SU-DHL-6 (cell line): ENCODE data around the gene C1QC.

Source experiments
- EZH2phosphoT487 ChIP-seq: fragments of 200-600 bp; sonication (generic), shearing (Covaris generic); conservative IDR thresholded peaks from 2 replicates; pipeline ENCODE4 v1.6.1; 2018; ENCODE audit warnings: mild to moderate bottlenecking, antibody characterized with exemption, low read length, moderate library complexity, mixed read lengths
- TF ChIP-seq, protein P1 (sequence below): fragments of 200-600 bp; sonication (generic); IDR thresholded peaks from one replicate; pipeline ENCODE4 v1.5.1; 2017; ENCODE audit warnings: antibody characterized with exemption, mild to moderate bottlenecking, low read length, moderate library complexity; ENCODE audit not compliant: insufficient read depth, poor library complexity, severe bottlenecking

DNA sequence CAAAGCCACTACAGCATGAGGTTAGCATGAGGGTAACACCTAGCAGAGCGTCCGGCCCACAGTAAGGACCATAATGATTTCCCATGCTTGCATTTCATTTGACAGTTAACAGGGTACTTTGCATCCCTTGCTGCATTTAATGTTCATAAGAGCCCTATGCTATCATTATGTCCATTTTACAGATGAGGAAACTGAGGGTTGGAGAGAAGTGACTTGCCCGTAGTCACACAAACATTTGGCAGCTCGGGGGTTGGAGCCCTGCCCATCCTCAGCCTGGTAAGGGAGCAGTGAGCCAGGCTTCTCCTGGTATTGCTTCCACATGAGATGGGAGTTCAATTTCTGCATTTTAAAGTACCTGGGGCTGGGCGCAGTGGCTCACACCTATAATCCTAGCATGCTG is 50.7 kb downstream of the C1QC start:
- TF ChIP-seq, protein P1, sequence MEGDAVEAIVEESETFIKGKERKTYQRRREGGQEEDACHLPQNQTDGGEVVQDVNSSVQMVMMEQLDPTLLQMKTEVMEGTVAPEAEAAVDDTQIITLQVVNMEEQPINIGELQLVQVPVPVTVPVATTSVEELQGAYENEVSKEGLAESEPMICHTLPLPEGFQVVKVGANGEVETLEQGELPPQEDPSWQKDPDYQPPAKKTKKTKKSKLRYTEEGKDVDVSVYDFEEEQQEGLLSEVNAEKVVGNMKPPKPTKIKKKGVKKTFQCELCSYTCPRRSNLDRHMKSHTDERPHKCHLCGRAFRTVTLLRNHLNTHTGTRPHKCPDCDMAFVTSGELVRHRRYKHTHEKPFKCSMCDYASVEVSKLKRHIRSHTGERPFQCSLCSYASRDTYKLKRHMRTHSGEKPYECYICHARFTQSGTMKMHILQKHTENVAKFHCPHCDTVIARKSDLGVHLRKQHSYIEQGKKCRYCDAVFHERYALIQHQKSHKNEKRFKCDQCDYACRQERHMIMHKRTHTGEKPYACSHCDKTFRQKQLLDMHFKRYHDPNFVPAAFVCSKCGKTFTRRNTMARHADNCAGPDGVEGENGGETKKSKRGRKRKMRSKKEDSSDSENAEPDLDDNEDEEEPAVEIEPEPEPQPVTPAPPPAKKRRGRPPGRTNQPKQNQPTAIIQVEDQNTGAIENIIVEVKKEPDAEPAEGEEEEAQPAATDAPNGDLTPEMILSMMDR = no peak
- TF ChIP-seq EZH2phosphoT487 = no peak
